Heart left ventricle (tissue), 13 donors: ENCODE results near the gene SBNO1.
"Not testable (repeated sequence)": the region's sequence is repeated elsewhere in the genome, so short reads cannot be mapped to it uniquely, and the experiment has no call there.

ENCODE experiments used
- CTCF ChIP-seq, 12 donors: fragments of 200-600 bp; sonication (generic) in 4 of 12; IDR thresholded peaks; one replicate each; pipeline versions ENCODE4 v1.5.0 to v1.8.0; 2018 to 2022; ENCODE audit warnings: antibody characterized with exemption in 12 of 12, mild to moderate bottlenecking in 5 of 12
- POLR2A ChIP-seq, 2 donors: fragments of 450-650 bp; IDR thresholded peaks; one replicate each; pipeline ENCODE4 v1.6.1; 2017; ENCODE audit warnings: antibody characterized with exemption in 2 of 2, mild to moderate bottlenecking in 2 of 2, moderate library complexity in 2 of 2
- donor health status: ischemic (EF 13 %, LVEDD 7.1; RV severe dilation, severe dysfunction).
- donor health status: DM: no; HTN: yes; CAD: no.
- donor health status: DM: no; HTN: no; CAD: no.
- donor health status: ischemic (EF 25% LVEDD 6.9; RV normal size, moderate dysfunction).
- donor health status: ischemic (EF 25% LVEDD 5.7; RV mildly dilated, moderate dysfunction).
- donor health status: ischemic (EF 35%, LVEDD 5.7; RV mildly dilated, moderate dysfunction).
- donor health status: nonischemic (EF 11% LVEDD 7.7; RV severe dilation, severe dysfunction).
- donor health status: DM: yes; HTN: yes; CAD: no.
- donor health status: PGD.
- donor health status: ischemic (EF 29% LVEDD 5.4; RV normal size, mild dysfunction).
- donor health status: nonischemic (EF 23%, LVEDD 6.1; RV moderate dilation, normal function).

- TF ChIP-seq CTCF, POLR2A (IDR thresholded peaks at IDR 0.05): not testable (repeated sequence)
Measured at GRCh38 chr12:123248129-123248528, 116.5 kb downstream of the SBNO1 start.
